DOHH2 (cell line): ENCODE measurements around the gene KRTAP1-5.

ENCODE experiments used
- H3F3A ChIP-seq: fragments of 200-600 bp; sonication (generic), shearing (Covaris generic); 2 replicates; pipeline ENCODE4 v1.6.0; 2016; ENCODE audit warnings: antibody characterized with exemption, mild to moderate bottlenecking; ENCODE audit not compliant: control insufficient read depth, insufficient read depth
- H3K27ac ChIP-seq: fragments of 200-600 bp; sonication (generic); 2 replicates; pipeline ENCODE4 v1.5.1; 2014; ENCODE audit warnings: low read depth, mild to moderate bottlenecking, low read length, moderate library complexity
- H3K27me3 ChIP-seq: fragments of 200-600 bp; sonication (generic); 2 replicates; pipeline ENCODE4 v1.6.1; 2014; ENCODE audit warnings: mild to moderate bottlenecking, low read length, mixed read lengths; ENCODE audit not compliant: control insufficient read depth
- H3K36me3 ChIP-seq: fragments of 200-600 bp; sonication (generic); 2 replicates; pipeline ENCODE4 v1.6.1; 2014; ENCODE audit warnings: mild to moderate bottlenecking, low read length, moderate library complexity, mixed read lengths; ENCODE audit not compliant: control insufficient read depth
- H3K4me1 ChIP-seq: fragments of 200-600 bp; sonication (generic); 2 replicates; pipeline ENCODE4 v1.6.1; 2014; ENCODE audit warnings: mild to moderate bottlenecking, low read length, mixed read lengths; ENCODE audit not compliant: control insufficient read depth
- H3K4me2 ChIP-seq: fragments of 200-600 bp; sonication (generic); 2 replicates; pipeline ENCODE4 v1.6.0; 2014; ENCODE audit warnings: mild to moderate bottlenecking, low read length, moderate library complexity
- H3K4me3 ChIP-seq: fragments of 200-600 bp; sonication (generic); 2 replicates; pipeline ENCODE4 v1.5.1; 2014; ENCODE audit warnings: mild to moderate bottlenecking, low read length, mixed read lengths
- H3K79me2 ChIP-seq: fragments of 200-600 bp; sonication (generic); 2 replicates; pipeline ENCODE4 v1.6.1; 2014; ENCODE audit warnings: mild to moderate bottlenecking, low read length, mixed read lengths; ENCODE audit not compliant: control insufficient read depth
- H3K9me2 ChIP-seq: fragments of 200-600 bp; sonication (generic); replicated peaks from 2 replicates; pipeline ENCODE4 v1.6.1; 2014; ENCODE audit warnings: mild to moderate bottlenecking, low read length, mixed read lengths; ENCODE audit not compliant: control insufficient read depth
- H3K9me3 ChIP-seq: fragments of 200-600 bp; sonication (generic); 2 replicates; pipeline ENCODE4 v1.6.1; 2014; ENCODE audit warnings: antibody characterized with exemption, low read length, mixed read lengths; ENCODE audit not compliant: control insufficient read depth, insufficient read depth
- H4K20me1 ChIP-seq: fragments of 200-600 bp; sonication (generic); 2 replicates; pipeline ENCODE4 v1.6.0; 2014; ENCODE audit warnings: low read depth, mild to moderate bottlenecking, antibody characterized with exemption, low read length, moderate library complexity; ENCODE audit not compliant: control insufficient read depth, insufficient read depth
- CTCF ChIP-seq: fragments of 200-600 bp; sonication (generic); IDR thresholded peaks from one replicate; pipeline ENCODE4 v1.5.1; 2014; ENCODE audit warnings: antibody characterized with exemption, mild to moderate bottlenecking, low read depth, low read length; ENCODE audit not compliant: poor library complexity, severe bottlenecking
- EZH2phosphoT487 ChIP-seq: fragments of 200-600 bp; sonication (generic); IDR thresholded peaks from 2 replicates; pipeline ENCODE4 v1.6.1; 2017; ENCODE audit warnings: borderline replicate concordance, mild to moderate bottlenecking, antibody characterized with exemption, low read length, moderate library complexity, mixed read lengths

Gene KRTAP1-5

DNA sequence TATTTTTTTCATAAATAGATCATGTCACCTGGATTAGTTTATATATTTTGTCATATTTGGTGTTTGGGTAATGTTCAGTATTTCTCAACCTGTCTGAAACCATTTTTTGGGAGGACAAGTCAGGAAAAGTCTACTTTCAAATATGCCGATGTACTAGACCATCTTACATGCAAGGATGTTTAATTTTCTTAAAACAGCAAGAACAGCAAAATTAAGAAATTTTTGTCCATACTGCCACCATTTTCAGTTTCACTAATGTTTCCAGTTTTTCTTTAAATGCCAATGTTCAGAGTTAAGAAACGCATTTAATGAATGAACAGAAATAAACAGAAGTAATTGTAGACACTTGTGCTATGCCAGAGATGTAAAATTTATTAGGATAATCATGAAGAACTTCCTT is 33.9 kb downstream of the KRTAP1-5 start:
- TF ChIP-seq EZH2phosphoT487 = no peak
- no peak for TF ChIP-seq CTCF
- Histone ChIP-seq H3K9me2 (no peaks in the 10 kb centered on the region), H3K36me3 (no peaks in the 10 kb centered on the region), H3K4me2 (no peak overlapping the region), H3K9me3 (no peaks in the 10 kb centered on the region), H3K27ac (no peak overlapping the region), H3K4me3 (no peak overlapping the region), H3K27me3 (peaks cover 25% of the 10 kb centered on the region), H3F3A (no peaks in the 10 kb centered on the region), H4K20me1 (no peaks in the 10 kb centered on the region), H3K79me2 (no peaks in the 10 kb centered on the region), H3K4me1 (no peaks in the 10 kb centered on the region)

GRCh38 chr17:40992666-40993065 is 34.3 kb downstream of the KRTAP1-5 start:
- H3K4me3 ChIP-seq = no peak overlapping the region
- no peak overlapping the region for H3K27ac ChIP-seq
- no peaks in the 10 kb centered on the region for H3K9me2 ChIP-seq
- no peaks in the 10 kb centered on the region for H3K36me3 ChIP-seq
- no peak overlapping the region for H3K4me2 ChIP-seq
- no peak for TF ChIP-seq EZH2phosphoT487
- TF ChIP-seq CTCF = no peak
- H3K9me3 ChIP-seq = no peaks in the 10 kb centered on the region
- no peaks in the 10 kb centered on the region for H3F3A ChIP-seq
- H3K27me3 ChIP-seq = peaks cover 23% of the 10 kb centered on the region
- no peaks in the 10 kb centered on the region for H3K4me1 ChIP-seq
- no peaks in the 10 kb centered on the region for H4K20me1 ChIP-seq
- H3K79me2 ChIP-seq = no peaks in the 10 kb centered on the region

DNA sequence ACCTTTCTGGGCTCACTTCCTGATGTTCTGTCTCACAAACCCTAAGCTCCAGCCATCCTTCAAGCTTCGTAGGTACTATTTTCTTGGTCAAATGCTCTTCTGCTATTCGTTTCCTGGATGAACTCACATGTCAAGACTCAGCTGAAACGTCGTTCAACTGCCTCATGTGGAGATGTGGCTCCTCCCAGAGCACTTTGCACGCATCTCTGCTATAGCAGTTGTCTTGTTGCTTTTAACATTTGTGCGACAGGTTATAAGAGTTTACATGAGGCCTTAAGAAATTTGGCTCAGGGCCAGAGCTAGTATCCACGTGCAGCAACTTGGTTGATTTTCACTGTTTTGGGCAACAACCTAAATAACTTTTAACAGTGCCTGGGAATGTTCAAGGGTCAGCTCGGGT is 40.1 kb downstream of the KRTAP1-5 start:
- Histone ChIP-seq H3K4me2 (no peak overlapping the region), H4K20me1 (no peaks in the 10 kb centered on the region), H3K79me2 (no peaks in the 10 kb centered on the region), H3K27ac (no peak overlapping the region), H3K4me3 (no peak overlapping the region), H3K36me3 (no peaks in the 10 kb centered on the region), H3K9me3 (no peaks in the 10 kb centered on the region), H3F3A (no peaks in the 10 kb centered on the region), H3K4me1 (no peaks in the 10 kb centered on the region), H3K27me3 (peaks cover 6% of the 10 kb centered on the region; the same call in 1 of the 2 replicates), H3K9me2 (no peaks in the 10 kb centered on the region)
- TF ChIP-seq EZH2phosphoT487 (no peak), CTCF (no peak)

DNA sequence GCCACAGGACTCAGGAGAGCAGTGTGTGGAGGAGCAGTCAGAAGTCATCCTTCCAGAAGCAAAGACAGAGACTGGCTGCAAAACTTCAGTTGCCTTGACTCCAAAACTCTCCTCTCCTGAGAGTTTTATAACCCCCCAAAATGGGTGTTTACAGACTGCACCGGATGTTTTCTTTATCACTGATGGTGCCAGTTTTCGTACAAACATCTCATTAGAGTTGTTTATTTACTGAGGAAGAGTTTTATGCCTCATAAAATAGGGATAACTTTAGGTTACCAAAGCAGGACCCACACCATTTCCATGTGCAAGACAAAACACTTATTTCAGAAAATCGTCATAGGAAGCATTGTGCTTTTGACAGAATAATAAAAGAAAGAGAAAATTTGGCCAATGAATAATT is 42.8 kb downstream of the KRTAP1-5 start, which contains the start of gene KRT40:
Gene KRT40 (minus strand): TSS at position 101 of the 400 bp plus-strand sequence. CDS start 53 bp downstream, at position 48.
- H3K9me2 ChIP-seq = no peaks in the 10 kb centered on the region
- H3F3A ChIP-seq = no peaks in the 10 kb centered on the region
- no peaks in the 10 kb centered on the region for H3K9me3 ChIP-seq

More for the DNA sequence above, 42.8 kb downstream of the KRTAP1-5 start, which contains the start of gene KRT40:
- Histone ChIP-seq H3K4me3 (no peak within 1 kb of the TSS), H4K20me1 (no peaks in the 10 kb centered on the region), H3K4me1 (no peaks in the 10 kb centered on the region), H3K36me3 (no peaks in the 10 kb centered on the region), H3K27ac (no peak within 1 kb of the TSS), H3K79me2 (no peaks in the 10 kb centered on the region), H3K4me2 (no peak within 1 kb of the TSS), H3K27me3 (peaks cover 3% of the 10 kb centered on the region)
- TF ChIP-seq CTCF (no peak), EZH2phosphoT487 (no peak)
